Choroid plexus epithelial cell (primary cell): ENCODE measurements around the gene CTNNB1.

ENCODE experiments used
- DNase-seq: peaks from one replicate; pipeline ENCODE4 v3.0.0-alpha.2; 2010; ENCODE audit warnings: low read depth
- H3K4me3 ChIP-seq: 2 replicates; pipeline ENCODE4 v1.5.1; 2011; ENCODE audit warnings: low read depth, mild to moderate bottlenecking, control low read depth, low read length, moderate library complexity
- CTCF ChIP-seq: conservative IDR thresholded peaks from 2 replicates; pipeline ENCODE4 v1.5.1; 2011; ENCODE audit warnings: low read depth, mild to moderate bottlenecking, control low read depth, inconsistent platforms, low read length, moderate library complexity

Gene CTNNB1

GRCh38 chr3:41163421-41163820 is 35.9 kb upstream of the CTNNB1 start:
- peak; percentile 41 for DNase-seq

GRCh38 chr3:41164777-41165176 is 34.5 kb upstream of the CTNNB1 start:
- H3K4me3 ChIP-seq = no peak overlapping the region
- TF ChIP-seq CTCF = no peak
- DNase-seq = peak; percentile 13

More at GRCh38 chr3:41163421-41163820, 35.9 kb upstream of the CTNNB1 start:
- no peak overlapping the region for H3K4me3 ChIP-seq
- no peak for TF ChIP-seq CTCF

GRCh38 chr3:41167722-41168497 is 31.4 kb upstream of the CTNNB1 start:
- no peak for DNase-seq
- H3K4me3 ChIP-seq = no peak overlapping the region

GRCh38 chr3:41169023-41169422 is 30.3 kb upstream of the CTNNB1 start:
- DNase-seq = peak; percentile 49
- no peak for TF ChIP-seq CTCF
- no peak overlapping the region for H3K4me3 ChIP-seq

More at GRCh38 chr3:41167722-41168497, 31.4 kb upstream of the CTNNB1 start:
- no peak for TF ChIP-seq CTCF

- DNase-seq = no peak
- no peak overlapping the region for H3K4me3 ChIP-seq
- no peak for TF ChIP-seq CTCF
Observed at GRCh38 chr3:41173926-41174885, 25.1 kb upstream of the CTNNB1 start.

GRCh38 chr3:41175365-41175764 is 23.9 kb upstream of the CTNNB1 start:
- no peak for TF ChIP-seq CTCF
- H3K4me3 ChIP-seq = no peak overlapping the region
- DNase-seq = peak; percentile 50
